PFSK-1 (cell line): ENCODE results near the gene NRXN3.

Source experiments
- FOXP2 ChIP-seq: optimal IDR thresholded peaks from 2 replicates; pipeline ENCODE3; 2011; ENCODE audit warnings: borderline replicate concordance, control low read depth, inconsistent platforms; ENCODE audit not compliant: insufficient read depth; ENCODE audit errors: extremely low read length, extremely low read depth
- POLR2AphosphoS5 ChIP-seq: IDR thresholded peaks from 2 replicates; pipeline ENCODE4 v1.6.1; 2012; ENCODE audit warnings: low read depth, mild to moderate bottlenecking, control low read depth, low read length, moderate library complexity
- REST ChIP-seq, 2 experiments: IDR thresholded peaks; 2 replicates each; pipeline versions ENCODE4 v1.6.1 to v1.8.0; 2011 to 2012; ENCODE audit warnings: low read depth in 2 of 2, low read length in 2 of 2, control low read depth in 1 of 2, inconsistent platforms in 1 of 2, mild to moderate bottlenecking in 1 of 2, moderate library complexity in 1 of 2; ENCODE audit not compliant: insufficient read depth in 1 of 2
- SIN3A ChIP-seq: IDR thresholded peaks from 2 replicates; pipeline ENCODE4 v1.6.1; 2012; ENCODE audit warnings: mild to moderate bottlenecking, low read length, moderate library complexity, borderline replicate concordance; ENCODE audit not compliant: insufficient read depth
- TAF1 ChIP-seq: IDR thresholded peaks from 2 replicates; pipeline ENCODE4 v1.6.1; 2012; ENCODE audit warnings: low read length, control low read depth, borderline replicate concordance; ENCODE audit not compliant: insufficient read depth

Gene NRXN3

GRCh38 chr14:78164226-78164853 is 5.8 kb upstream of the NRXN3 start:
- TF ChIP-seq POLR2AphosphoS5 (no peak), REST (IDR thresholded peaks at IDR 0.05; ENCODE audit: insufficient read depth in 1 of 2, low read depth in 2 of 2, low read length in 2 of 2) (no peak), TAF1 (no peak), FOXP2 (no peak), SIN3A (no peak)

GRCh38 chr14:78172428-78172827 is 2.3 kb downstream of the NRXN3 start:
- TF ChIP-seq FOXP2 (no peak), TAF1 (no peak), SIN3A (no peak), POLR2AphosphoS5 (no peak)

GRCh38 chr14:78173346-78174035 is 3.3 kb downstream of the NRXN3 start:
- TF ChIP-seq TAF1 (no peak), SIN3A (no peak), REST (IDR thresholded peaks at IDR 0.05; ENCODE audit: insufficient read depth in 1 of 2, low read depth in 2 of 2, low read length in 2 of 2) (no peak), POLR2AphosphoS5 (no peak), FOXP2 (no peak)

GRCh38 chr14:78175412-78175811 is 5.2 kb downstream of the NRXN3 start:
- TF ChIP-seq TAF1 (no peak), REST (IDR thresholded peaks at IDR 0.05; ENCODE audit: insufficient read depth in 1 of 2, low read depth in 2 of 2, low read length in 2 of 2) (no peak), POLR2AphosphoS5 (no peak), SIN3A (no peak), FOXP2 (no peak)

- TF ChIP-seq POLR2AphosphoS5 (no peak), TAF1 (no peak), REST (IDR thresholded peaks at IDR 0.05; ENCODE audit: insufficient read depth in 1 of 2, low read depth in 2 of 2, low read length in 2 of 2) (no peak), SIN3A (no peak), FOXP2 (no peak)
Measured at GRCh38 chr14:78178071-78178470, 7.9 kb downstream of the NRXN3 start.
